Stimulated activated CD8-positive, alpha-beta memory T cell treated with anti-CD3 and anti-CD28 coated beads, Interleukin-7, amount 100 ng/mL, for 48 hours (primary cell): ENCODE results near the gene RNF5.
A peak's percentile ranks its signal among the peaks of the same experiment; 100 is the strongest.
"Not testable (repeated sequence)": the region's sequence is repeated elsewhere in the genome, so short reads cannot be mapped to it uniquely, and the experiment has no call there.

Experiments
- DNase-seq, 2 donors: peaks; one replicate each; pipeline ENCODE4 v3.0.0-alpha.2; 2020; ENCODE audit warnings: low read depth in 1 of 2; ENCODE audit errors: extremely low read depth in 1 of 2

Gene RNF5, protein sequence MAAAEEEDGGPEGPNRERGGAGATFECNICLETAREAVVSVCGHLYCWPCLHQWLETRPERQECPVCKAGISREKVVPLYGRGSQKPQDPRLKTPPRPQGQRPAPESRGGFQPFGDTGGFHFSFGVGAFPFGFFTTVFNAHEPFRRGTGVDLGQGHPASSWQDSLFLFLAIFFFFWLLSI

DNA sequence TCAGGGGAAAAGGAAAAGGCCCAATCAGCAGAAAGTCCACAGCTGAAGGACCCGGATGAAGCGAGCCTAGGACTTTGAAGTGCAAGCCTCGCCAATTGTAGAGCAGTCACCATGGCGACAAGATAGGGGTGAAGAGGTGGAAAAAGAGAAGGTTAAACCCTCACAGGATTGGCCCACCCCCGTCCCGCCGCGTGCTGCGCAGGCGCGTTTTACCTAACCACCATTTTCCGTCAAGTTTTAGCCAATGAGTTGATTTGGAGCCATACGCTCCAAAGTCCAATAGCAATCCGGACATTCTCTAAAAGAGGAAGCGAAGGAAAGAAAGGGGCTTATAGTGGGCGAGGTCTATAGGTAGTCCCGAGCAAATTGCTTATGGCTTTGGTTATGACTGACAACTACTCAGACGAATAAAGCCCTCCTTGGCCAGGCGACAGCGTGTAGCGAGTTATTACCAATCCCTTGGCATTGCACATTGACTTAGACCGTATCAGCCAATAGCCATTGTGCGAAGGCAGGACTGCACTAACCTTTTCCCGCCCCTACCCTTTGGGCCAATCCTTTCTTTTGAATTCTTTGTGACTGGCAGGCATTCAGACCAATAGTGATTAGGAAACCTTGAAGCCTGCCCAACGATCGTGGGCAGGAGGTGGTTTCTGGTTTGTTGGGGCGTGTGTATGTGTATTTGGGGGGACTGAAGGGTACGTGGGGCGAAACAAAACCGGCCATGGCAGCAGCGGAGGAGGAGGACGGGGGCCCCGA, at the start of gene RNF5:
TSS of gene RNF5 (plus strand) at position 618 of the 759 bp plus-strand sequence. CDS start at position 725, 107 bp downstream.
- peak; percentile 74 to 92 for DNase-seq

DNA sequence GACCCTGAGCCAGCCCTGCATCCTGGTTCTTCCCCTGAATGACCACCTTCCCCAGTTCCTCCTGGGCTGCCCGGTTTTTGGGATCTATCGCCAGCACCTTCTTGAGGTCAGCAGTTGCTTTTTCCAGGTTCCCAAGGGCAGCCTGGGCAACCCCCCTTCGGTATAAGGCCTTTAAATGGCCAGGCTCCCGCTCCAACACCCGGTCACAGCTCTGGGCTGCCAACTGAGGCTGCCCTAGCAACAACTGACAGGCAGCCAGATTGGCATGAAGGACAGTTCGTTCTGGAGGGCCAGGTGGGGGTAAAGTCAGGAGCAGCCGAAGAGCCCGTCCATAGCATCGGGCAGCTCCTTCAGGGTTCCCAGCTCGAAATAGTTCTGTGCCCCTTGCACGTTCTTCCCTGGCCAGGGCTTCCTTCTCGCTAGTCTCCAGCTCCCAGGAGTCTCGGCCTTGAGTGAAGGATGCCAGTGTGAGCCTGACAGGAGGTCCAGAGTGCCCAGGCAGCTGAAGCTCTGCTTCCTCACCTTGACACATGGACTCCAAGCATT, 49.4 kb upstream of the RNF5 start:
- DNase-seq, result no peak

DNA sequence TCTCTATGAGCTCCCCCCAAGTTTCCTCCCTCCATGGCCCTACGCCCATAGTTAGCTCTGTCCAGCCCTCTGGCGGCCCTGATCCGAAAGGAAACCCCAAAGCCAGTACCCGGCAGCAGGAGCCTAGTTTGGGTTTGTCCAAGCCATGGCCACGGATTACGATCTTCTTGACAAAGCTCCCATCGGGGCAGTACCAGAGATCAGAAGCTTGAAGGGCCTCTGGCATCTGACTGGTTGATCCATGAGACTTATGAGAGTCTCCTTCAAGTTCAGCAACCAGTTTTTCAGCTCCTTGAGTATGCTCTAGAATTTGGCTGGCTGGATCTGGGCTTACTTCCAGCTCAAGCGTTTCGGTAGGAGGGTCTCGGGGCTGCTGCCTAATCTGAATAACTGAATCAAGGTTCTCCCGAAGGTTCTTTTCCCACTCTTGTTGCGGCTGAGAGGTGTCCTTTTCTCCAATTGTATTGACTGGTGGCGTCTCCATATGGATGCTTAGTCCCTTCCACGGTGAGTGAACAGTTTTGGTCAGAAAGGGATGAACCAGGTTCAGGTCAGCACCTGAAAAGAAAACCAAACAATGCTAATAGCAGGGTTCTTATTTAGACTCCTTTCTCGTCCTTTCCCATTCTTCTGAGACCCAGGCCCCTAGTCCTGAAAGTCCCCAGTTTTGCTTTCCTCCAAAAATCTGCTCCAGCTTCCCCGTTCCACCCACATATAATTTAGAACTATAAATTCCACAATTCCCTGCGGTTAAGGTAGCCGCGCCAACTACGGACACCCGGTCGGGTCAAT, 48.7 kb upstream of the RNF5 start:
- no peak for DNase-seq

DNA sequence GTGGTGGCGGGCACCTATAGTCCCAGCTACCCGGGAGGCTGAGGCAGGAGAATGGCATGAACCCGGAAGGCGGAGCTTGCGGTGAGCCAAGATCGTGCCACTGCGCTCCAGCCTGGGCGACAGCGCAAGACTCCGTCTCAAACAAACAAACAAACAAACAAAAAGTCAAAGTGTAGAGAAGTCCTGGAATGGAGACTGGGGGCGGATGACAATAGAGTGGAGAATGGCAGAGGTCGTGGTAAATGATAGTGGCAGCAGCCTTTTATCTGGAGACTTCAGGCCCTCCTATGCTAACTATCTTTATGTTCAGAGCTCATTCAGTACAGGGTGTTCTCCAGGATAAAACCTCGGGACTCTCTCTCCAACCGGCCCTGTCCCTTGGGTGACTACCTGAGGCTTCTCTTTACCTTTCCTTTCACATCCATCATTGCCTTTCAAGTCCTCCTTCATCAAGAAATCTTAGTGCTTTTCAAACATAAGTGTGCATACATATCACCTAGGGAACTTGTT, 46.7 kb upstream of the RNF5 start:
- DNase-seq, result no peak

DNA sequence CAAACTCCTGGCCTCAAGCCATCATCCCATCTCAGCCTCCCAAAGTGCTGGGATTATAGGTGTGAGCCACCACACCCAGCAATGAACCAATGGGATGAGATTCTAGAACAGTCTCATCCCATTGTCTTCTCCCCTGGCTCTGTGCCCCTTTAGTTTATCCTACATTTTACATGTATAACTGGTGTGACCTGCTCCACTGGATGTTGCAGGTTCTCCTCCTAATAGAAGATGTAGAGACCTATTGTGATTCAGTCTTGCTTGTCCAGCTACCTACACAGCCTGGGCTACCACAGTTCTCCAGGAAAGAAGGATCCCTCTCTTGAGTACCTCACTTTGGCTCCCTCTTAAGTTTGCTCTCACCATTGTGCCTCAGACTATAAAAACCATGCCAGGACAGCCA, 46.1 kb upstream of the RNF5 start:
- DNase-seq, result no peak

DNA sequence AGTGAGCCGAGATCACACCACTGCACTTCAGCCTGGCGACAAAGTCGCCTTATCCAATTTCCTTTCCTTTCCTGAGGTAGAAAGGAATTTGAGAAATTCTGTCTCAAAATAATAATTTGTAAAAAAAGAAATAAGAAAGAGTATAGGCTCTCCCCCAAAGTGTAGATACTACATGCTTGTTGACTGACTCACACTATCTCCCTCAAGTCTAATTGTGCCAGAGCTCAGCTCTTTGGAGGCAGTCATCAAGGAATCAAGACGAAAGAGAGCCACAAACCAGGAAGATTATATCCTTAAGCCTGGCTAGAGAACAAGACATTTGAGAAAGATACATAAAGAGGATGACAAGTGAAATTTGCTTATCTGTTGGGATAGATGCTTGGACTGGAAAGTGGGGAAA, 44.4 kb upstream of the RNF5 start:
- DNase-seq, result no peak

DNA sequence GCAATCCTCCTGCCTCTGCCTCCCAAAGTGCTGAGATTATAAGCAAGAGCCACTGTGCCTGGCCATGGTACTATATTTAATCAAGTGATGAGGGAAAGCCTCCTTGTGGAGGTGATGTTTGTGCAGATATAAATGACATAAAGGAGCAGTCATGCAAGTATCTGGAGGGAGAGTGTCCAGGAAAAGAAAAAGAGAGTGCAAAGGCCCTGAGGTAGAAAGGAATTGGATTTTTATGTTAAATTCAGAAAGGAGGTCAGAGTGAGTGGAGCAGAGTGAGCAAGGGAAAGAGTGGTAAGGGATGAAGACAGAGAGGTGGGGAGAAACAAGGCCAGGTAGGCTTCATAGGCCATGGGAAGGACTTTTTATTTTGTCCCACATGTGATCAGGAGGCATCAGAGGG, 40.8 kb upstream of the RNF5 start:
- DNase-seq, result no peak

DNA sequence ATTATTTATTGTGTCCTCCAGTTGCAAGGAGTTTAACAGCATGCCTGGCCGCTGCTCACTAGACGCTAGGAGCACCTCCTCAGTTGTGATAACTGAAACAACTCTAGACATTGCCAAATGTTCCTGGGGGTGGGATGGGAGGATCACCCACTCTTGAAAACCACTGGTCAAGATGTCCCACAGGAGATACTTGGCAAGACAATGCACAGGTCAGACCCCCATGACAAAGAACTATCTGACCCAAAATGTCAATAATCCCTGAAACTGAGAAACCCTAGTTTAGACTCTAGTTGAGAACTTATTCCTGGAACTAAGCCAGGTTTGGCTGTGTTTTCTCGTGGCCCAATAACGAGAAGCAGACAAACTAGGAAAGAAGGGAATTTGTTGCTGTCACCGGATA, 38.6 kb upstream of the RNF5 start:
- no peak for DNase-seq

DNA sequence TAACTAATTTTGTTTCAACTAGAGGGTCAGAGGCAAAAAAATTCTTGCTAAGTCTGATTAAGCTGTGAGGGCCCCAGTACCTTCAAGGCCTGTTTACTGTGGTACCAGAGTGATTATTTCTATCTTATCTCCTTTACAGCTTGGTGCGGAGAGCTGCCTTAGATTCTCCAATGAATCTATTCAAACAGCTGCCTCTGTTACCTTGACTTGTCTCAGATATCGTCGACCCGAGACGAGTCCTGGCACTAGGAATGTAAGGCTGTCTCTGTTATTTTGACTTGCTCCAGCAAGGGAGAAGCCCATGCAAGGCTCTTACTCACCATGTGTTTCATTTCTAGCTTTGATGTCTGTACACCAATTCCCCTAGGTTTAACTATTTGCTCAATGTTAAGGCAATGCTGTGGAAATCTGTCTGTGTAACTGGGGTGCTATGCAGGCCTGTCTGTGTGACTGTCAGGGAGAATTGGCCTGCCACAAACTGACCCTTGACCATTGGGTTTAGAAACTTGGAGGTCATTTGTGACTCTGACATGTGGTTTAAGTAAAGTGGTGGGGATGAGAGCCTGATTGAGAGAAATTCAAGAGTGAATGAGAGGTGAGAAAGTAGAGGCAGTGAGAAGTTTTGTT, 37.7 kb upstream of the RNF5 start:
- DNase-seq, result no peak

DNA sequence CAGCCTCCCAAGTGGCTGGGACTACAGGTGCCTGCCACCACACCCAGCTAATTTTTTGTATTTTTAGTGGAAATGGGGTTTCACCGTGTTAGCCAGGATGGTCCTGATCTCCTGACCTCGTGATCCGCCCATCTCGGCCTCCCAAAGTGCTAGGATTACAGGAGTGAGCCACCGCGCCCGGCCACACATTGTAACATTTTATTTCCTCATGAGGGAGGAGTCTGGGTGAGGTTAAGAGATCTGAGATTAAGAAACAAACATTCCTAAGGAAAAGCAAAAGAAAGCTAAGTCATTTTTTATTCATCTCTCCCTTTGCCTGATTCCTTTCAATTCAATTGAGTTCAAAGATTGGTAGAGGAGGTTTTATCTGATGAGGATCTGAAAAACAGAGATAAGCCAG, 34.0 kb upstream of the RNF5 start:
- DNase-seq, result not testable (repeated sequence)

DNA sequence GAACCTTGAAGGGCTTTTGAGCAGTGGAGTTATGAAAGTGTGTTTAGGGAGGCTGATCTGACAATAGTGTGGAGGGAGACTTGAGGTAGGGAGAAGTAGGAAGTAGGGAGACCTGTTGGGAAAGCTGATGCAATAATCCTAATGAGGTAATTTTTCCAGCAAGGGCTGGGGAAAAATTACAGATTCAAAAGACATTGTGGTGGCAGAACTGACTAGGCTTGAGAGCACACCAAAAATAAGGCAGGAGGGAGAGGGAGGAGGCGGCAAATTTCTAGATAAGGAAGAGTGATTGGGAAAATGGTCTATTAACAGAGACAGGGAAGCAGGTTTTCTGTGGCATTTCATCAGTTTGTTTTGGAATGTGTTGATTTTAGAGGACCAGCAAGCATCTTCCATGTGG, 31.9 kb upstream of the RNF5 start:
- no peak for DNase-seq

DNA sequence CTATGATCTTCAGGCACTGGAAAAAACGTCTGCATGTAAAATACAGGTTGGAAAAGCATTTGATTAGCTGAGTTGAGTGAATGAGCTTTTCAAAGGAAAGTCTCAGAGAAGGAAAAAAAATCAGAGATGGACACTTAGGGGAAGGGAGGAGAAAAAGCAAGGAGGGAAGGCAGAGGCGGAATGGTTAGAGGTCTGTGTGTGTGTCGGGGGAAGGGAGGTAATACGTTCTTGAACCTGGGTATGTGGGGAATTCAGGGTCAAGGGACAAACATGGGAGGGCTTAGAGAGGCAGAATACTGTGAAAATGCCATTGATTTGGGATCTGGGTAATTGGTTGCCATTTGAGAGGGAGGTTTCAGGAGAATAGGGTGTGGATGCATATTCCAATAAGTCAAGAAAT, 31.5 kb upstream of the RNF5 start:
- no peak for DNase-seq

DNA sequence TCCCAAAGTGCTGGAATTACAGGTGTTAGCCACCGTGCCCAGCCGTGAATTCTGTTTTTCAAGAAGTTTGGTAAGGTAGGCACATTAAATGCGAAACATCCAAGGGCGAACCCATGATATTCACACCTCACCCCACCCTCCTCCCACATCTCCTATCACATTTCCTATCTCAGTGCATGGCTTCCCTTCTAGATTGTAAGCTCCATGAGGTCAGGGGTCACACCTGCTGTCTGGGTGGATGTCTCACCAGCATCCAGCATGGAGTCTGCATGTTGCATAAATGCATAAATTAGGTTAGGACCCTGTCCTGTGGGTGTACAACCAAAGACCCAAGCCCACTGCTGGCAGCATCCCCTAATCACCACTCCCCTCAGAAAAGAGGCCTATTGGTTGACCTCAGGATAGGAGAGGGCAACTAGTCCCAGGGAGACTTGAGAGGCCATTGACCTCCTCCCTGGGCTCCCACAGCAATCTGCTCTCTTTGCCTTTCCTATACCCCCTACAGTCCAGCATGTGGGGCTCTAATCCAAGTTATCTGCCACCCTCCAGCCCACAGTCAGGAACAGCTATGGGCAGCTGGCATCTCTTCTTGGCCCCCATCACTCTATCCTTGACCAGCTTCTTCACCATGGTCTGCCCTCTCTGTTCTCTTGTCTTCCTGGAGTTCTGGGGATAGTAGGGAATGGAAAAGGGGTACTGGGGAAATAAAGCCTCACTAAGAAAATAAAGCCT, 30.6 kb upstream of the RNF5 start:
- no peak for DNase-seq

DNA sequence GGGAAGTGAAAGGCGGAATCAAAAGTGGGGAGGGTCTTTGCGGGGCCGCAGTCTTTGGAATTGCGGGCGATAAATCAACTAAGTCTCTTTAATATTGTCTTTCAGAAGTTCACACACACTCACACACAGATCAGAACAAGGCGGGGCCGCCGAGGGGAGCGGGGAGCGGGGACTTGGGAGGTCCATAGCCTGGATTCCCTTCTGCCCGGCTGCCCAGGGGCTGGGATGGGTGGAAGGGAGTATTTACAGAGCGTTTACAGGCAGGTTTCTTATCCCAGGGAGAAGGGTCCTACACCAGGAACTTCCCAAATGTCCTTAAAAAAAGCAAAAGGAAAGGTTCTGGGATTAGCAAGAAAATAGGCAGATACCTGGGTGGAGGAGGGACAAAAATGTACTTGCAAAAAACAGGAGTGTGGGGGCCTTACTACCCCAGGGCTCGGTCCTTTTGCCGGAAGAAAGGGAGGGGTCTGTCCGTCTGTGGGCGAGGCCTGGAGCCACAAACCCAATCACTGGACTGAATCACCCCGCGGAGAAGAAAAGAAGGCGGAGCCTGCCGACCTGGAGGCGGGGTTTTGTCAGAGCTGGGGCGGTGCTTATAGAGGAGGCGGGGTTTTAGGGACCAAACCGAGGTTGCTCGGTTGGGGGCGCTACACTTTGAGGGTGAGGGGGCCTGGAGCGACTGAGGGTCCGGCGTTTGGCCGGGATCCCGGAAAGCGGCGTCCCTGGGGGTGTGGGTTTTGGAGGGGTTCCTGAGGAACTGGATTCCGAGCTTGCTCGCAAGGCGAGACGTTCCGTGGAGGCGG, 29.7 kb upstream of the RNF5 start:
- DNase-seq, result peak; percentile 47 to 50

DNA sequence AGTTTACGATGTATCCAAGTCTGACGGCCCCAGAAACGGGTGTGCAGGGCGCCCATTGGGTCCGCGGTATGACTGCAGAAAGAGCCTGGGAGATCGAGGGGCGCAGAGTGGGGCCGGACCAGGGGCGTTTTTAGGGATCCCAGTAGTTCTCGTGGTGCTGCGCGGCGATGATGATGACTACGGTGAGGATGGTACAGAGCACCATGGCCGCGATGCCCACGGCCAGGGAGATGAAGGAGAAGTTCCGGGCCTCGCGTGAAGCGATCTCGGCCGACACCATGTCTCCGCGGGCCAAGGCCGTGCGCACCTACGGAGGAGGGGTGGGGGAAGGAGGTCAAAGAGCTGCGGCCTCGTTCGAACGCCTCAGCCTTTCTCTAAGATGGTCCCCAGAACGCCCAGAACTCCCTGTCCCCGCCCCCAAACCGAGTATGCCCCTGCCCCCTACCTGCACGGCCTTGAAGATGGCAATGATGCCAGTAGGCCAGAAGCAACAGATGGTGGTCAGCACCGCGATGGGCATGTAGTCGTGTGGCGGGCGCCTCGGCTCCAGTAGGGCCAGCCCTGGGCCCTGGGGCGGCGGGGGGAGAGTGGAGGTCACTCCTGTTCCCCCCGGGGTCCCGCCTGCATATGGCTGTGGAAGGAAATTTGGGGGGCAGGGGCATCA, 29.0 kb upstream of the RNF5 start:
- no peak for DNase-seq

DNA sequence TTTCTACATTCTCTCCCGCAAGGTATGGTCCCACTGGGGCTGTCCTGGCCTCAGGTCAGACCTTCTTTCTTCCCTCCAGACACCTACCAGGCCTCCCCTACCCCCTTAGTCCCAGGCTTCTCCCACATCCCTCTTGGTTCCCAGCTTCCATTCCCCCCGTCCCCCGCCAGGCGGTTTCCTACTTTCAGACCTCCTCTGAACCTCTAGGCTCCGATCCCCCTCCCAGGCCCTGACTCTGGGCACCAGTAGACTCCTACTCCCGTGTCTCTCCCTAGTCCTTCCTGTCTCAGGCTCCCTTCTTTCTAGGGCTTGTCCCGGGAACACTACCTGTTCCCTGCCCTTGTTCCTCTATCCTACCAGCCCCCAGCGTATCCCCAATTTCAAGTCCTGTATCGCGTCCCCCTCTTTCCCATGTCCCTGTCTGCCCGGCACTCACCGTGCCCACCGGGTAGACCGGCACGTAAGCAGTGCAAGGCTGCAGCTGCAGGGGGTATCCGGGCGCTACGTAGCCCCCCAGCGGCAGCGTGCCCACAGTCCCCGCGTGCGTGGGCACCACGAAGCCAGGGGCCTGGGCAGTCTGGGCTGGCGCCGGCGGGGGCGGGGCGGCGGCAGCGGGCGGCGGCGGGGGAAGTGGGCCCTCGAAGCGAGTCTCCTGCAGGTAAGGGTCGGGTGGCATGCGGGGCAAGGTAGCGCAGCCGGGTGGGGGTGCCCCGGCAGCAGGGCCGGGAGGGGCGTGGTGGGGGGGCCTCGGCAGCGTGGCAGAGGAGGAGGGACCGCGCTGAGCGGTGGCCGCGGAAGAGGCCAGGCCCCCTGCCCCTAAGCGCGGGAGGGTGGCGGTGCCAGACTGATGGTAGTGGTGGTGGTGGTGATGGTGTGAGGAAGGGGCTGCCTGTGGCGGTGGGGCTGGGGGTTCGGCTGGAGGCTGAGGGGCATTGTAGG, 28.0 kb upstream of the RNF5 start:
- no peak for DNase-seq

DNA sequence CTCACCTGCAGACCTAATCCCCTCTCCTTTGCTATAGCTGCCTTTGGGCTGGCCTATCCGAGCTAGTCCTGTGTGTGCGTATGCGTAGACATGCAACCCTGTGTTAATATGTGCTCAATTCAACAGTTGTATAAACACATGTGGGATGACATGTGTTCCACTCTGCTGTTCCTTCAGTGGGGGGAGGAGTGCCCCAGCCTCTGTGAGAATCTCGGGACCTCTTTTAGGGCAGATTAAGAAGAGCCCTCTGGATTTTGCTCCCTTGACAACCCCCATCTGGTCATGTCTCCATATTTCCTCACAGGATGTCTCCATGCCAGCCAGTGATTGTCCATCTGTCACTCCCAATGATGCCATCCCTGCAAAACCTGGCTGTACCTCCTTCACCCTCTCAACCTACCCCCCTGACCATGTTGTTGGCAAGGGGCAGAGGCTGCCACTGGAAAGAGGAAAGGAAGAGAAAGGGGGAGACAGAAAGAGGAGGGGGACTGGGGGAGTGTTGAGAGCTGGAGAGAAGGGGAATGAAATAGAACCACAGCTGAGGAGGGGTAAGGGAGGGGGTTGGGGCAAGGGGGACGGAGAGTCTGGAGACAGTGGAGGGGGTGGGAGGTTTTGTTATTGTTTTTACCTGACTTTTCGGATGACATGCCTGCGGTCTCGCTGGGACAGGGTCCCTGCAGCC, 26.9 kb upstream of the RNF5 start:
- no peak for DNase-seq
